ENCODE measurements around the gene RABAC1. TPM values are rescaled to one million over a fixed set of nuclear protein-coding genes. Genes with fewer than 3 reads are reported as not detected.
A peak's percentile ranks its signal among the peaks of the same experiment; 100 is the strongest.
"Not testable (repeated sequence)": the region's sequence is repeated elsewhere in the genome, so short reads cannot be mapped to it uniquely, and the experiment has no call there.

RABAC1 gene
- total RNA-seq, 4 donors from 2014 or later: 138 to 359 (median 241) TPM

- TF ChIP-seq POLR2A (IDR thresholded peaks at IDR 0.05) (no peak), CTCF (IDR thresholded peaks at IDR 0.05) (no peak)
- H3K27me3 ChIP-seq: peaks cover 22% of the 10 kb centered on the region
- peaks cover 9 to 15% of the 10 kb centered on the region in 2 donors for H3K4me1 ChIP-seq
- 9 to 13% methylated on average over 20 to 25 of the region's 53 CpGs for WGBS, 2 donors
- H3K27ac ChIP-seq: no peak overlapping the region
- H3K36me3 ChIP-seq: no peaks in the 10 kb centered on the region
- no peak for DNase-seq
- peak overlapping the region in 1 of 3 donors; percentile 28 for H3K4me3 ChIP-seq (replicated peaks in 1 of 3)
- H3K9me3 ChIP-seq: no peaks in the 10 kb centered on the region
- intact Hi-C loops (cut with DNase I): no loop called here
Observed at GRCh38 chr19:41940731-41941409, 18.3 kb downstream of the RABAC1 start.

GRCh38 chr19:41939861-41940730, 19.0 kb downstream of the RABAC1 start:
- peak overlapping the region in 1 of 3 donors; percentile 28 for H3K4me3 ChIP-seq (replicated peaks in 1 of 3)
- no peaks in the 10 kb centered on the region for H3K9me3 ChIP-seq
- no peak for TF ChIP-seq POLR2A (IDR thresholded peaks at IDR 0.05)
- WGBS, 2 donors: 2% methylated on average over 25 to 38 of the region's 83 CpGs
- intact Hi-C loops (cut with DNase I): no loop called here
- peaks cover 9 to 15% of the 10 kb centered on the region in 2 donors for H3K4me1 ChIP-seq
- H3K36me3 ChIP-seq: no peaks in the 10 kb centered on the region
- peaks cover 27% of the 10 kb centered on the region for H3K27me3 ChIP-seq
- no peak for DNase-seq
- no peak overlapping the region for H3K27ac ChIP-seq

GRCh38 chr19:41939209-41939608, 19.9 kb downstream of the RABAC1 start:
- Histone ChIP-seq H3K4me1 (peaks cover 9 to 15% of the 10 kb centered on the region in 2 donors), H3K27me3 (peaks cover 27% of the 10 kb centered on the region)
- H3K36me3 ChIP-seq; intact Hi-C loops (cut with DNase I); H3K27ac ChIP-seq; H3K4me3 ChIP-seq (replicated peaks in 1 of 3); H3K9me3 ChIP-seq; DNase-seq: not testable (repeated sequence)

- no peak for DNase-seq
- Histone ChIP-seq H3K4me3 (replicated peaks in 1 of 3) (no peak overlapping the region), H3K4me1 (peaks cover 9 to 15% of the 10 kb centered on the region in 2 donors), H3K36me3 (no peaks in the 10 kb centered on the region), H3K27ac (no peak overlapping the region), H3K9me3 (no peaks in the 10 kb centered on the region), H3K27me3 (peaks cover 28% of the 10 kb centered on the region)
- WGBS, 2 donors: 44 to 47% methylated on average over 22 of the region's 22 CpGs
- intact Hi-C loops (cut with DNase I): no loop called here
- TF ChIP-seq CTCF (IDR thresholded peaks at IDR 0.05) (no peak), POLR2A (IDR thresholded peaks at IDR 0.05) (no peak)
Observed at GRCh38 chr19:41937525-41938468, 21.3 kb downstream of the RABAC1 start.

- Histone ChIP-seq H3K4me3 (replicated peaks in 1 of 3) (no peak overlapping the region), H3K27ac (no peak overlapping the region), H3K4me1 (peaks cover 9 to 15% of the 10 kb centered on the region in 2 donors), H3K36me3 (no peaks in the 10 kb centered on the region), H3K27me3 (peaks cover 31% of the 10 kb centered on the region), H3K9me3 (no peaks in the 10 kb centered on the region)
- TF ChIP-seq CTCF (IDR thresholded peaks at IDR 0.05) (no peak), POLR2A (IDR thresholded peaks at IDR 0.05) (no peak)
- intact Hi-C loops (cut with DNase I): no loop called here
- DNase-seq: no peak
- WGBS, 2 donors: 68 to 69% methylated on average over 14 to 15 of the region's 15 CpGs
Observed at GRCh38 chr19:41936961-41937360, 22.2 kb downstream of the RABAC1 start.
